ENCODE measurements around the gene KIF27. TPM values are rescaled to one million over a fixed set of nuclear protein-coding genes. Genes with fewer than 3 reads are reported as not detected.

Gene KIF27
- total RNA-seq = 10 to 100 TPM in 2 of 8 experiments, 1 to 10 TPM in 6; 3.3 to 18.6 (median 8.8) TPM

- peaks cover 0 to 3% of the 10 kb centered on the region in 2 donors for H3K4me1 ChIP-seq (replicated peaks in 1 of 2)
- H3K27ac ChIP-seq = peak within 1 kb of the TSS; percentile 90 to 95
- in situ Hi-C loops (cut with MboI; ENCODE audit: low pct_unique_long_range_greater_than_20kb in 2 of 9, low sequenced_read_pairs in 9 of 9, unreplicated experiment in 9 of 9) = loop anchor here in 2 of 9 experiments (25.0 kb wide), 2 partner anchors 209 to 309 kb away; partner anchors contain the start of genes IDNK (in 1 of the 2) and UBQLN1 (in 1 of the 2)
- 0 to 4% (median 0%) methylated on average over 1 to 13 of the region's 92 CpGs; no CpG with 5 or more reads in 4 of the 10 experiments for WGBS, 10 experiments
- peak; percentile 90 to 96 (median 94) for ATAC-seq (replicated peaks in 6 of 8)
- H3K4me3 ChIP-seq = peak within 1 kb of the TSS; percentile 69 to 94 (median 89)
These were observed at the start of gene KIF27 for GRCh38 chr9:83920927-83921707. TSS of gene KIF27 (minus strand) at chr9:83921432. CDS start at chr9:83915591, 5,841 bp downstream.

- ATAC-seq (replicated peaks in 6 of 8) = no peak
- no peak overlapping the region for H3K27ac ChIP-seq
- in situ Hi-C loops (cut with MboI; ENCODE audit: low pct_unique_long_range_greater_than_20kb in 2 of 9, low sequenced_read_pairs in 9 of 9, unreplicated experiment in 9 of 9) = no loop called here
- H3K4me1 ChIP-seq (replicated peaks in 1 of 2) = peaks cover 5% of the 10 kb centered on the region in 2 donors
- WGBS, 10 experiments = 70 to 100% (median 92%) methylated on average over 2 to 3 of the region's 3 CpGs; no CpG with 5 or more reads in 1 of the 10 experiments
- no peak overlapping the region for H3K4me3 ChIP-seq
These were observed 48.4 kb upstream of the KIF27 start for GRCh38 chr9:83969602-83970001.

GRCh38 chr9:83967073-83967472, 45.8 kb upstream of the KIF27 start:
- ATAC-seq (replicated peaks in 6 of 8) = no peak
- Histone ChIP-seq H3K4me3 (no peak overlapping the region), H3K27ac (no peak overlapping the region), H3K4me1 (replicated peaks in 1 of 2) (peaks cover 6 to 8% of the 10 kb centered on the region in 2 donors)
- in situ Hi-C loops (cut with MboI; ENCODE audit: low pct_unique_long_range_greater_than_20kb in 2 of 9, low sequenced_read_pairs in 9 of 9, unreplicated experiment in 9 of 9) = no loop called here
- 71 to 100% (median 100%) methylated on average over 1 of the region's 1 CpG; no CpG with 5 or more reads in 3 of the 10 experiments for WGBS, 10 experiments

GRCh38 chr9:83966209-83966582, 45.0 kb upstream of the KIF27 start:
- no peak overlapping the region for H3K27ac ChIP-seq
- WGBS, 10 experiments = 69 to 94% (median 89%) methylated on average over 2 to 8 of the region's 8 CpGs; no CpG with 5 or more reads in 2 of the 10 experiments
- H3K4me3 ChIP-seq = no peak overlapping the region
- H3K4me1 ChIP-seq (replicated peaks in 1 of 2) = peaks cover 6 to 8% of the 10 kb centered on the region in 2 donors
- in situ Hi-C loops (cut with MboI; ENCODE audit: low pct_unique_long_range_greater_than_20kb in 2 of 9, low sequenced_read_pairs in 9 of 9, unreplicated experiment in 9 of 9) = no loop called here
- ATAC-seq (replicated peaks in 6 of 8) = peak in 4 of 8 experiments; percentile 7 to 21 (median 9)

GRCh38 chr9:83965350-83966208, 44.3 kb upstream of the KIF27 start:
- peak; percentile 5 to 59 (median 30) for ATAC-seq (replicated peaks in 6 of 8)
- 8 to 88% (median 40%) methylated on average over 1 to 8 of the region's 11 CpGs; no CpG with 5 or more reads in 1 of the 10 experiments for WGBS, 10 experiments
- Histone ChIP-seq H3K27ac (no peak overlapping the region), H3K4me3 (no peak overlapping the region), H3K4me1 (replicated peaks in 1 of 2) (peaks cover 6 to 8% of the 10 kb centered on the region in 2 donors)
- in situ Hi-C loops (cut with MboI; ENCODE audit: low pct_unique_long_range_greater_than_20kb in 2 of 9, low sequenced_read_pairs in 9 of 9, unreplicated experiment in 9 of 9) = no loop called here

GRCh38 chr9:83964973-83965349, 43.7 kb upstream of the KIF27 start:
- 0 to 83% (median 40%) methylated on average over 1 to 2 of the region's 2 CpGs; no CpG with 5 or more reads in 2 of the 10 experiments for WGBS, 10 experiments
- Histone ChIP-seq H3K4me1 (replicated peaks in 1 of 2) (peaks cover 6 to 8% of the 10 kb centered on the region in 2 donors), H3K4me3 (no peak overlapping the region), H3K27ac (peak overlapping the region in 1 of 2 donors; percentile 4)
- ATAC-seq (replicated peaks in 6 of 8) = peak; percentile 7 to 33 (median 18)
- in situ Hi-C loops (cut with MboI; ENCODE audit: low pct_unique_long_range_greater_than_20kb in 2 of 9, low sequenced_read_pairs in 9 of 9, unreplicated experiment in 9 of 9) = no loop called here

GRCh38 chr9:83962165-83962564, 40.9 kb upstream of the KIF27 start:
- no peak overlapping the region for H3K4me3 ChIP-seq
- in situ Hi-C loops (cut with MboI; ENCODE audit: low pct_unique_long_range_greater_than_20kb in 2 of 9, low sequenced_read_pairs in 9 of 9, unreplicated experiment in 9 of 9) = no loop called here
- peaks cover 6 to 8% of the 10 kb centered on the region in 2 donors for H3K4me1 ChIP-seq (replicated peaks in 1 of 2)
- no peak overlapping the region for H3K27ac ChIP-seq
- 14 to 100% (median 56%) methylated on average over 1 to 2 of the region's 3 CpGs; no CpG with 5 or more reads in 3 of the 10 experiments for WGBS, 10 experiments
- peak in 1 of 8 experiments; percentile 9 for ATAC-seq (replicated peaks in 6 of 8)

- no peak for ATAC-seq (replicated peaks in 6 of 8)
- peaks cover 6 to 8% of the 10 kb centered on the region in 2 donors for H3K4me1 ChIP-seq (replicated peaks in 1 of 2)
- 78 to 100% (median 90%) methylated on average over 1 to 5 of the region's 5 CpGs; no CpG with 5 or more reads in 2 of the 10 experiments for WGBS, 10 experiments
- in situ Hi-C loops (cut with MboI; ENCODE audit: low pct_unique_long_range_greater_than_20kb in 2 of 9, low sequenced_read_pairs in 9 of 9, unreplicated experiment in 9 of 9) = no loop called here
- no peak overlapping the region for H3K27ac ChIP-seq
- no peak overlapping the region for H3K4me3 ChIP-seq
These were observed 39.8 kb upstream of the KIF27 start for GRCh38 chr9:83960991-83961390.

GRCh38 chr9:83959061-83959460, 37.8 kb upstream of the KIF27 start:
- 11 to 92% (median 71%) methylated on average over 1 to 4 of the region's 4 CpGs; no CpG with 5 or more reads in 3 of the 10 experiments for WGBS, 10 experiments
- Histone ChIP-seq H3K27ac (no peak overlapping the region), H3K4me3 (no peak overlapping the region), H3K4me1 (replicated peaks in 1 of 2) (no peaks in the 10 kb centered on the region)
- ATAC-seq (replicated peaks in 6 of 8) = peak in 1 of 8 experiments; percentile 2
- in situ Hi-C loops (cut with MboI; ENCODE audit: low pct_unique_long_range_greater_than_20kb in 2 of 9, low sequenced_read_pairs in 9 of 9, unreplicated experiment in 9 of 9) = no loop called here

GRCh38 chr9:83957248-83957513, 35.9 kb upstream of the KIF27 start:
- 0 to 92% (median 80%) methylated on average over 1 to 4 of the region's 4 CpGs; no CpG with 5 or more reads in 3 of the 10 experiments for WGBS, 10 experiments
- Histone ChIP-seq H3K27ac (no peak overlapping the region), H3K4me1 (replicated peaks in 1 of 2) (no peaks in the 10 kb centered on the region), H3K4me3 (no peak overlapping the region)
- in situ Hi-C loops (cut with MboI; ENCODE audit: low pct_unique_long_range_greater_than_20kb in 2 of 9, low sequenced_read_pairs in 9 of 9, unreplicated experiment in 9 of 9) = no loop called here
- no peak for ATAC-seq (replicated peaks in 6 of 8)

- ATAC-seq (replicated peaks in 6 of 8) = peak in 4 of 8 experiments; percentile 78 to 89 (median 86)
- 0 to 100% (median 57%) methylated on average over 1 to 18 of the region's 57 CpGs; no CpG with 5 or more reads in 2 of the 10 experiments for WGBS, 10 experiments
- Histone ChIP-seq H3K4me1 (replicated peaks in 1 of 2) (no peaks in the 10 kb centered on the region), H3K4me3 (peak overlapping the region in 2 of 5 donors; percentile 16 to 21), H3K27ac (no peak overlapping the region)
- in situ Hi-C loops (cut with MboI; ENCODE audit: low pct_unique_long_range_greater_than_20kb in 2 of 9, low sequenced_read_pairs in 9 of 9, unreplicated experiment in 9 of 9) = no loop called here
These were observed 35.4 kb upstream of the KIF27 start for GRCh38 chr9:83956436-83957247.

GRCh38 chr9:83956086-83956435, 34.8 kb upstream of the KIF27 start:
- WGBS, 10 experiments = 0 to 100% (median 78%) methylated on average over 2 to 12 of the region's 23 CpGs; no CpG with 5 or more reads in 2 of the 10 experiments
- H3K4me1 ChIP-seq (replicated peaks in 1 of 2) = no peaks in the 10 kb centered on the region
- in situ Hi-C loops (cut with MboI; ENCODE audit: low pct_unique_long_range_greater_than_20kb in 2 of 9, low sequenced_read_pairs in 9 of 9, unreplicated experiment in 9 of 9) = no loop called here
- no peak overlapping the region for H3K27ac ChIP-seq
- peak in 4 of 8 experiments; percentile 8 to 46 (median 38) for ATAC-seq (replicated peaks in 6 of 8)
- H3K4me3 ChIP-seq = peak overlapping the region in 1 of 5 donors; percentile 16
